GM18519 (cell line): ENCODE measurements around the gene ANKRD6.
A peak's percentile ranks its signal among the peaks of the same experiment; 100 is the strongest.
"Not testable (repeated sequence)": the region's sequence is repeated elsewhere in the genome, so short reads cannot be mapped to it uniquely, and the experiment has no call there.

ENCODE experiments used
- ATAC-seq: cut with Tn5 transposase; IDR thresholded peaks from one replicate; pipeline ENCODE4 v1.9.1; 2021; ENCODE audit warnings: mild to moderate bottlenecking, moderate library complexity; ENCODE audit not compliant: unreplicated experiment, low FRiP score

ANKRD6 gene

DNA sequence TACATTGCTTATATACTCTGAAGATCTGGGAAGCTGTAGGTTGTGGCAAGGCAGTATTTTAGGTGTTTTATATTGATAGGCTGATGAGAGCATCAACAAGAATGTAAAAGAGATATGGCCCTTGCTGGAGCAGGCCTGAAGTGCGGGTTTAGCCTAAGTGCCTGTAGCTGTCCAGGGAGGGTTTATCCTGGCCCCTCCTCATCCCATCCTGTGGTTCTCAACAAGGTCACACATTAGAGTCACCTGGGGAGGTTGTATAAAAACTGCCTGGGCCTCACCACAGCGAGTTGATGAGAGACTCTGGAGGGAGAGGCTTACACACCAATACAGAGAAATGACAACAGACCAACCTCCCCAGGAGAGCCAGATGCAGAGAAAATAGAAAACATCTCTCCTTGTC lies 157.2 kb downstream of the ANKRD6 start:
- no peak for ATAC-seq

- no peak for ATAC-seq
Observed at GRCh38 chr6:89591745-89592144, 158.8 kb downstream of the ANKRD6 start.

DNA sequence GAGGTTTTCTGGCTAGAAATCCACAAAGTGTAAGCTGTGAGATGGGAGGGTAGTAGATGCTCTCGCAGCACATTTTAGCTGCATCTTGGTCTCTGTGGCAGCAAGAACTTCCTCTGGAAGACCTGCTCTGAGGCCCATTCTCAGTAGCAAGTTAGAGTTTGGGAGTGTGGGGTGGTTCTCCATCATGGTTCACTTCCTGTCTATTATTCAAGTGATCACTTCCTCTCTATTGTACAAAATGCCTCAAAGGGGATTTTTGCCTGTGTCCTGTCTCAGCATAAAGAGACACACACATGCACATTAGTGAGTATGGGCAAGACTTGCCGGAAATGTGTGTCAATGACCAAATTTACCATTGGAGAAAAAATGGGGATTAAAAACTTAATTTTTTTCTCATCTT lies 163.1 kb downstream of the ANKRD6 start:
- ATAC-seq, result peak; percentile 90

DNA sequence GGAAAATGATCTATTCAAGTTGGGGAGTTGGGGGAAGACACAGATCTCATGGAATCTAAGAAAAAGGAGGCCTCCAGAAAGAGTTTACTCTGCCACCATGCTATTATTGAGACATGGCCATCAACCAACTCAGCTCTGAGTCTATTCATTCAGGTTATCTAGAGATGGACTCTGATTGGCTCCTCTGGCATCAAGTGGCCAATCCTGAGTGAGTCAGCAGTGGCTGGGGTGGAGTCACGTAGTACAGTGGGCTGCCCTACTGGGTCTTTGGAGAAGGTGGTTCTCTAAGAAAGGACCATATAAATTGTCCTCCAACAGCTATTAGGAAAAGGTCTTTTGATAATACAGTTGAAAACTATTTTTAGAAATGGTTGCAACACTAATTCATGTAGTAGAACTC lies 163.5 kb downstream of the ANKRD6 start:
- ATAC-seq, result no peak

DNA sequence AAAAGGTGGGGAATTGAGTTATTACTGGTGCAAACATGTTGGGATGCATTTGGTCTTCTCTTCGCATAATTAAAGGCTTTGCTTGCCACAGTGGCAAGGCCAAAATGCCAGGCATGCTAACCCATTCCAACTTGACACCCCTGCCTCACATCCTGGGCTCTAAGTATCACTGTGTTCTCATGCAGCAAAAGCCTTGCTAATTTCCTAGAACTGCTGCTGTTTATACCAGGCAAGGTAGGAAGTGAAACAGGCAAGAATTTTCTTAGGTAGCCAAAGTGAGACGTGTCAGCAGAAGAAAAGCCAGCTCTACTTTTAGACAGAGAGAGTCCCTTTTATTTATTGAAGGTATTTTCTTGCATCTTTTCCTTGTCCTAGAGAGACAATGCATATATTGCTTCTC lies 164.4 kb downstream of the ANKRD6 start:
- ATAC-seq, result no peak

GRCh38 chr6:89597988-89598387 lies 165.0 kb downstream of the ANKRD6 start:
- ATAC-seq, result no peak

DNA sequence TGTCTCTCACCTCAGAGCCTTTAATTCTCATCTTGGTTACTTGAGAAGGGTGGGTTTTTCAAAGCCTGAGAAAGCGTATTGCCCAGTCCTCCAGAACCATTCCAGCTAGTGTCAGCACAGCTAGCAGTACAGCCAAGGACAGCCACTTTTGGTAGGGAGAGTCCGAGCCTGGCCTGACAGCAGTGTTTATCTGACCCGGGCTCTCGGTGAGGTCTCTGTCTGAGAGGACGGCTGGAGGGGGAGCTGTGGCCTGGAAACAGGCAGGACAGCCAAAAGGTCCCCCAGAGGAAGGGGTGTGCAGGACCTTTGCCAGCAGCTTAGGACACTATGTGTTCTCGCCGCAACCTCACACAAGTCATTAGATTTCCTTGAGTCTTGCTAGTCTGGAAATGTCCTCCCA lies 166.8 kb downstream of the ANKRD6 start:
- ATAC-seq, result no peak

- no peak for ATAC-seq
Observed at GRCh38 chr6:89602166-89602565, 169.2 kb downstream of the ANKRD6 start.

- no peak for ATAC-seq
Observed at GRCh38 chr6:89604653-89605052, 171.7 kb downstream of the ANKRD6 start.

DNA sequence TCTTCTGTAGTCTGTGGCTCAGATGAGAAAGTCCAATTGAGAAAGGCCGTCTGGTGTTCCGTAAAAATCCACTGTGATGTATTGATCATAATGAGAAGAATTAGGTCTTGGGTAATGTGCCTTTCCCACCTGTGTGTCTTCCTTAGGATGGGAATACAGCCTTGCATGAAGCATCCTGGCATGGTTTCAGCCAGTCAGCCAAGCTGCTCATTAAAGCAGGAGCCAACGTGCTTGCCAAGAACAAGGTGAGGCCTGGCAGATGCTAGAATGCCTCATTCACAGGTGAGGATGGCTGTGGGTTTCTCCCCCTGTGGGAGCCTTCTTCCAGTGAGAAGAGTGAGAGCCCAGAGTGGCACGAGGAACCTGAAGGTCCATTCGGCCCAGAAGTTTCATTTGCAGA lies 172.9 kb downstream of the ANKRD6 start:
- ATAC-seq, result no peak

DNA sequence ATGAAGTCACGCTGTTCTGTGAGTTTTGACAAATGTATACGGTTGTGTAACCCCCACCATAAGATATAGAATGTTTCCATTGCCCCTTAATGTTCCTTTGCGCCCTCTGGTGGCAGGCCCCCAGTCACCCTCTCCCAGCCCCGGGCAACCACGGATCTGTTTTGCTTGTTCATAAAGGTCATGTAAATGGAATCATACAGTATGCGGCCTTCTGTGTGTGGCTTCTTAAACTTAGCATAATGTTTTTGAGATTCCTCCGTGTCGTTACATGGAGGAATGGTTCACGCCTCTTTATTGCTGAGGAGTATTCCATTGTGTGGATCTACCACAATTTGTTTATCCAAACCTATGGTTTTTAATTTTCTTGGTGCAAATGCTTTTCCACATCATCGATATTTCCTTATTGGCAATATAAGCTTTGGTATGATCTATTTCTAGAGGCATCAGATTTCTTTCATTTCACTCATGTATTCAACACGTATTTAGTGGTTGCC lies 177.2 kb downstream of the ANKRD6 start:
- ATAC-seq, result no peak

- no peak for ATAC-seq
Observed at GRCh38 chr6:89611666-89612065, 178.7 kb downstream of the ANKRD6 start.

DNA sequence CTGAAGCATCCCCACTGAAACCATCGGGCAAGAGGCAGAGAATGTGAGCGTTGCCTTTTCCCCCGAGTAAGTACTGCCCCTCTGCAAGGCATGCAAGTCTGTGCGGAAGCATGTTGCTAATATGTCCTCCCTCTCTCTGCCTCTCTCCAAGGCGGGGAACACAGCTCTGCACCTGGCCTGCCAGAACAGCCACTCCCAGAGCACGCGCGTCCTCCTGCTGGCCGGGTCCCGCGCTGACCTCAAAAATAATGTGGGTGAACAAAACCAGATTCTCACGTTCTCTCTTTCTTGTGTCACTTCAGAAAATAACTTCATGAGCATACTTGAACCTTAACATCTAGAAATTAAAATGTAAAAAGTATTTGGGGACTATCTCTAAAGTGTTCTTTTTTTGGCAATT lies 179.2 kb downstream of the ANKRD6 start:
- no peak for ATAC-seq

- no peak for ATAC-seq
Observed at GRCh38 chr6:89613790-89614189, 180.8 kb downstream of the ANKRD6 start.

GRCh38 chr6:89615882-89616281 lies 182.9 kb downstream of the ANKRD6 start:
- ATAC-seq, result no peak

- no peak for ATAC-seq
Observed at GRCh38 chr6:89616531-89616930, 183.6 kb downstream of the ANKRD6 start.

DNA sequence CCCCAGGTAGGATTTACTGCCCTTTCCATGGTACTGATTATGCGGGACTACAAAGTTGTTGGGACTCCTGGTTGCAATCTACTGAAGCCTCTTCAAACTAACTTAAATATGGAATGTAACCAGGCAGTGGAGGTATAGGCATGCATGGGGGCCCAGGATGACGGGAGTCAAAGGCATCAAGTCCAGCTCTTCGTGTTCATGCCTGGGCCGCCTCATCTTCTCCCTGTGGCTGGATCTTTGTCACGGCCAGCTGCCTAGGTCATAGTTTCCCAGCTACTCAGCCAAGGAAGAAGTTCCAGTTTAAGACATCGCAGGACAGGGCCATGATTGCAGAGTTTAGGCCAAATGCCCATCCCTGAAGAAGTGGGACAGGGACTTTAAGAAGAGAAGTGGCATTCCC lies 185.1 kb downstream of the ANKRD6 start:
- no peak for ATAC-seq

- no peak for ATAC-seq
Observed at GRCh38 chr6:89619567-89619966, 186.6 kb downstream of the ANKRD6 start.

DNA sequence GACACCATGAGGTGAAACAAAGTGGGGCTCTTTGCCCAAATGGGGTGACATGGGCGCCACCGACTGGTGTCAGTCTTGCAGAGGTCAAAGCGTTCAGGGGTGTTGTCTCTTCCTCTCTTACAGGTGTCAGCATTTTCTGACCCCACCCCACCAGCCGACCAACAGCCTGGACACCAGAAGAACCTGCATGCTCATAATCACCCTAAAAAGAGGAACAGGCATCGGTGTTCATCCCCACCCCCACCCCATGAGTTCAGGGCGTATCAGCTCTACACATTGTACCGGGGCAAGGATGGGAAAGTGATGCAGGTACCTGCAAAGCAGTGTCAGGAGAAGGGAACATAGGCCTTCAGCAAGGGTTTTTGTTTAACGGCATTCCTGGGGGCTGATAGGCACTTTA lies 190.8 kb downstream of the ANKRD6 start:
- no peak for ATAC-seq

GRCh38 chr6:89630488-89630887 lies 197.5 kb downstream of the ANKRD6 start:
- ATAC-seq, result no peak

- not testable (repeated sequence) for ATAC-seq
Observed at GRCh38 chr6:89636412-89636811, 203.5 kb downstream of the ANKRD6 start.

DNA sequence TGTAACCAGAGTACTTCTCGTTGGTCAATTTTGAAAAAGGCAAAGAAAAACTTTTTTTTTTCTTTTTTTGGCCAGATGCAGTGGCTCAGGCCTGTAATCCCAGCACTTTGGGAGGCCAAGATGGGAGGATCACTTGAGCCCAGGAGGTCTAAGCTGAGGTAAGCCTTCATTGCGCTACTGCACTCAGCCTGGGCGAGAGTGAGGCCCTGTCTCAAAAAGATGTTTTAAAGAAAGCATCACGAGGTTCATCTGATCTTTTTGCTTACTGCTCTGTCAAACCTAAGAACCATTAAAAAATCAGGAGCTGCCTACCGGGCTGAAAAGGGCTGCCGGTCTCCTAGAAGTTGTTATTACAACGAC lies 205.0 kb downstream of the ANKRD6 start:
- ATAC-seq, result no peak
